GM12873 (cell line): ENCODE measurements around the gene DUSP22.

Experiments
- CTCF ChIP-seq: IDR thresholded peaks from 2 replicates; pipeline ENCODE4 v1.5.1; 2012; ENCODE audit warnings: low read depth, mild to moderate bottlenecking, moderate library complexity, low read length, control low read depth; ENCODE audit not compliant: insufficient read depth; ENCODE audit errors: missing control alignments

The DUSP22 gene

GRCh38 chr6:366389-367297 is 74.4 kb downstream of the DUSP22 start:
- no peak for TF ChIP-seq CTCF

- no peak for TF ChIP-seq CTCF
These were observed 75.1 kb downstream of the DUSP22 start for GRCh38 chr6:367298-367794.

GRCh38 chr6:367891-368630 is 75.8 kb downstream of the DUSP22 start:
- TF ChIP-seq CTCF = no peak

GRCh38 chr6:369559-370431 is 77.5 kb downstream of the DUSP22 start:
- TF ChIP-seq CTCF = no peak

- TF ChIP-seq CTCF = no peak
These were observed 78.3 kb downstream of the DUSP22 start for GRCh38 chr6:370555-370954.

GRCh38 chr6:372336-372911 is 80.1 kb downstream of the DUSP22 start:
- no peak for TF ChIP-seq CTCF
